Fibroblast of the conjunctiva (primary cell): Measurements from ENCODE around the gene KDM6A.
"Not testable (repeated sequence)": the region's sequence is repeated elsewhere in the genome, so short reads cannot be mapped to it uniquely, and the experiment has no call there.

Source experiments
- DNase-seq: peaks from one replicate; pipeline ENCODE4 v3.0.0-alpha.2; 2010; ENCODE audit warnings: low read depth

KDM6A gene

GRCh38 chrX:44961817-44962607 lies 89.0 kb downstream of the KDM6A start:
- no peak for DNase-seq

- no peak for DNase-seq
Observed at GRCh38 chrX:44962944-44963343, 90.0 kb downstream of the KDM6A start.

GRCh38 chrX:44967221-44967620 lies 94.2 kb downstream of the KDM6A start:
- no peak for DNase-seq

GRCh38 chrX:44970709-44971108 lies 97.7 kb downstream of the KDM6A start:
- no peak for DNase-seq

GRCh38 chrX:44971674-44972073 lies 98.7 kb downstream of the KDM6A start:
- DNase-seq = no peak

- no peak for DNase-seq
Observed at GRCh38 chrX:44972132-44972531, 99.1 kb downstream of the KDM6A start.

- no peak for DNase-seq
Observed at GRCh38 chrX:44973420-44973932, 100.5 kb downstream of the KDM6A start.

- DNase-seq = no peak
Observed at GRCh38 chrX:44974451-44974850, 101.5 kb downstream of the KDM6A start.

- no peak for DNase-seq
Observed at GRCh38 chrX:44975666-44976263, 102.8 kb downstream of the KDM6A start.

- DNase-seq = no peak
Observed at GRCh38 chrX:44978976-44979375, 106.0 kb downstream of the KDM6A start.

- DNase-seq = no peak
Observed at GRCh38 chrX:44980403-44980802, 107.4 kb downstream of the KDM6A start.

- no peak for DNase-seq
Observed at GRCh38 chrX:44980883-44981282, 107.9 kb downstream of the KDM6A start.

GRCh38 chrX:44989995-44990770 lies 117.2 kb downstream of the KDM6A start:
- no peak for DNase-seq

- DNase-seq = no peak
Observed at GRCh38 chrX:44992775-44993174, 119.8 kb downstream of the KDM6A start.

GRCh38 chrX:44996277-44996676 lies 123.3 kb downstream of the KDM6A start:
- DNase-seq = no peak

GRCh38 chrX:44997282-44997812 lies 124.4 kb downstream of the KDM6A start:
- no peak for DNase-seq

- no peak for DNase-seq
Observed at GRCh38 chrX:44997888-44998287, 124.9 kb downstream of the KDM6A start.

GRCh38 chrX:44999237-44999636 lies 126.2 kb downstream of the KDM6A start:
- not testable (repeated sequence) for DNase-seq

- not testable (repeated sequence) for DNase-seq
Observed at GRCh38 chrX:44999872-45000271, 126.9 kb downstream of the KDM6A start.

GRCh38 chrX:45001048-45001447 lies 128.1 kb downstream of the KDM6A start:
- DNase-seq = no peak

- no peak for DNase-seq
Observed at GRCh38 chrX:45003085-45003484, 130.1 kb downstream of the KDM6A start.

- DNase-seq = no peak
Observed at GRCh38 chrX:45006002-45006800, 133.2 kb downstream of the KDM6A start.
